ENCODE results near the gene PARD3B. TPM values are rescaled to one million over a fixed set of nuclear protein-coding genes. Genes with fewer than 3 reads are reported as not detected.

The PARD3B gene
- total RNA-seq, 1 experiment from 2014 or later = 5.8 TPM

- DNase-seq (ENCODE audit: extremely low read depth, low read depth) = no peak
Measured at GRCh38 chr2:204877691-204878090, 332.4 kb downstream of the PARD3B start.

GRCh38 chr2:204880928-204881327 is 335.7 kb downstream of the PARD3B start:
- DNase-seq (ENCODE audit: extremely low read depth, low read depth) = no peak

- no peak for DNase-seq (ENCODE audit: extremely low read depth, low read depth)
Measured at GRCh38 chr2:204881655-204882054, 336.4 kb downstream of the PARD3B start.

GRCh38 chr2:204885747-204886146 is 340.5 kb downstream of the PARD3B start:
- no peak for DNase-seq (ENCODE audit: extremely low read depth, low read depth)

GRCh38 chr2:204886713-204887112 is 341.4 kb downstream of the PARD3B start:
- no peak for DNase-seq (ENCODE audit: extremely low read depth, low read depth)

GRCh38 chr2:204888222-204888621 is 342.9 kb downstream of the PARD3B start:
- DNase-seq (ENCODE audit: extremely low read depth, low read depth) = no peak

- DNase-seq (ENCODE audit: extremely low read depth, low read depth) = no peak
Measured at GRCh38 chr2:204890680-204891079, 345.4 kb downstream of the PARD3B start.

- no peak for DNase-seq (ENCODE audit: extremely low read depth, low read depth)
Measured at GRCh38 chr2:204891739-204892138, 346.5 kb downstream of the PARD3B start.

- DNase-seq (ENCODE audit: extremely low read depth, low read depth) = no peak
Measured at GRCh38 chr2:204892506-204893255, 347.4 kb downstream of the PARD3B start.

GRCh38 chr2:204896146-204896545 is 350.9 kb downstream of the PARD3B start:
- no peak for DNase-seq (ENCODE audit: extremely low read depth, low read depth)

GRCh38 chr2:204897561-204897960 is 352.3 kb downstream of the PARD3B start:
- DNase-seq (ENCODE audit: extremely low read depth, low read depth) = no peak

GRCh38 chr2:204898928-204899640 is 353.8 kb downstream of the PARD3B start:
- DNase-seq (ENCODE audit: extremely low read depth, low read depth) = no peak

- DNase-seq (ENCODE audit: extremely low read depth, low read depth) = no peak
Measured at GRCh38 chr2:204899983-204900382, 354.7 kb downstream of the PARD3B start.

GRCh38 chr2:204900487-204900886 is 355.2 kb downstream of the PARD3B start:
- DNase-seq (ENCODE audit: extremely low read depth, low read depth) = no peak

- no peak for DNase-seq (ENCODE audit: extremely low read depth, low read depth)
Measured at GRCh38 chr2:204900910-204901309, 355.6 kb downstream of the PARD3B start.

- DNase-seq (ENCODE audit: extremely low read depth, low read depth) = no peak
Measured at GRCh38 chr2:204901591-204901990, 356.3 kb downstream of the PARD3B start.

GRCh38 chr2:204909791-204910190 is 364.5 kb downstream of the PARD3B start:
- DNase-seq (ENCODE audit: extremely low read depth, low read depth) = no peak

GRCh38 chr2:204913312-204913711 is 368.0 kb downstream of the PARD3B start:
- no peak for DNase-seq (ENCODE audit: extremely low read depth, low read depth)

- DNase-seq (ENCODE audit: extremely low read depth, low read depth) = no peak
Measured at GRCh38 chr2:204913854-204914464, 368.7 kb downstream of the PARD3B start.

GRCh38 chr2:204914708-204915107 is 369.4 kb downstream of the PARD3B start:
- DNase-seq (ENCODE audit: extremely low read depth, low read depth) = no peak

GRCh38 chr2:204917089-204917701 is 371.9 kb downstream of the PARD3B start:
- no peak for DNase-seq (ENCODE audit: extremely low read depth, low read depth)

Data from NCI-H460 (cell line).